NCI-H2227 treated with DMSO at 0.1 percent for 48 hours (cell line): ENCODE data around the gene CROCC2.

Experiments
- DNase-seq: peaks from one replicate; lab custom pipeline; 2025; lab: John Stamatoyannopoulos, UW

The CROCC2 gene

GRCh38 chr2:240988146-240988545, 82.0 kb downstream of the CROCC2 start:
- DNase-seq: no peak

- DNase-seq: no peak
Observed at GRCh38 chr2:240988571-240989271, 82.6 kb downstream of the CROCC2 start.

- no peak for DNase-seq
Observed at GRCh38 chr2:240989451-240990265, 83.5 kb downstream of the CROCC2 start.

- no peak for DNase-seq
Observed at GRCh38 chr2:240990266-240990529, 84.1 kb downstream of the CROCC2 start.

GRCh38 chr2:240990726-240991377, 84.7 kb downstream of the CROCC2 start:
- no peak for DNase-seq

- DNase-seq: no peak
Observed at GRCh38 chr2:240991378-240992263, 85.5 kb downstream of the CROCC2 start.

- no peak for DNase-seq
Observed at GRCh38 chr2:240992572-240993291, 86.6 kb downstream of the CROCC2 start.

- no peak for DNase-seq
Observed at GRCh38 chr2:240993446-240994170, 87.5 kb downstream of the CROCC2 start.

GRCh38 chr2:240994171-240994896, 88.2 kb downstream of the CROCC2 start:
- no peak for DNase-seq

- no peak for DNase-seq
Observed at GRCh38 chr2:240995041-240996021, 89.2 kb downstream of the CROCC2 start.

- DNase-seq: no peak
Observed at GRCh38 chr2:240996161-240996833, 90.2 kb downstream of the CROCC2 start.

GRCh38 chr2:240996834-240997140, 90.7 kb downstream of the CROCC2 start:
- DNase-seq: no peak

- no peak for DNase-seq
Observed at GRCh38 chr2:240997141-240997855, 91.2 kb downstream of the CROCC2 start.

- peak; percentile 77 for DNase-seq
Observed at GRCh38 chr2:240997856-240998705, 91.9 kb downstream of the CROCC2 start, which contains the start of gene SNED1. TSS of gene SNED1 (plus strand) at chr2:240998618. CDS start at chr2:240998838, 220 bp downstream.

GRCh38 chr2:240998706-240998994, 92.5 kb downstream of the CROCC2 start:
- DNase-seq: no peak

GRCh38 chr2:240998995-240999791, 93.1 kb downstream of the CROCC2 start:
- no peak for DNase-seq
